GM21515 (cell line): Measurements from ENCODE around the gene FSTL3.
"Not testable (repeated sequence)": the region's sequence is repeated elsewhere in the genome, so short reads cannot be mapped to it uniquely, and the experiment has no call there.

ENCODE experiments used
- ATAC-seq: cut with Tn5 transposase; IDR thresholded peaks from one replicate; pipeline ENCODE4 v1.9.1; 2021; ENCODE audit not compliant: unreplicated experiment

FSTL3 gene

GRCh38 chr19:676339-677105, at the start of gene FSTL3:
TSS of gene FSTL3 (plus strand) at chr19:676392. CDS start at chr19:676424, 32 bp downstream.
- ATAC-seq = no peak

- ATAC-seq = not testable (repeated sequence)
Measured at GRCh38 chr19:626566-626965, 49.6 kb upstream of the FSTL3 start.

GRCh38 chr19:628168-628567, 48.0 kb upstream of the FSTL3 start:
- ATAC-seq = no peak

GRCh38 chr19:629515-629914, 46.7 kb upstream of the FSTL3 start:
- not testable (repeated sequence) for ATAC-seq

GRCh38 chr19:629961-630714, 46.1 kb upstream of the FSTL3 start:
- ATAC-seq = no peak

GRCh38 chr19:632579-633067, 43.6 kb upstream of the FSTL3 start:
- peak; percentile 17 for ATAC-seq

- peak; percentile 70 for ATAC-seq
Measured at GRCh38 chr19:633068-633785, 43.0 kb upstream of the FSTL3 start, which contains the start of gene POLRMT. TSS of gene POLRMT (minus strand) at chr19:633537. CDS start at chr19:633512, 25 bp downstream.

GRCh38 chr19:633786-634639, 42.2 kb upstream of the FSTL3 start:
- ATAC-seq = no peak

GRCh38 chr19:634975-635652, 41.1 kb upstream of the FSTL3 start:
- no peak for ATAC-seq

- ATAC-seq = no peak
Measured at GRCh38 chr19:638906-639252, 37.3 kb upstream of the FSTL3 start.

- ATAC-seq = peak; percentile 46
Measured at GRCh38 chr19:639253-640160, 36.7 kb upstream of the FSTL3 start, which contains the start of gene FGF22. TSS of gene FGF22 (plus strand) at chr19:639879. CDS start at chr19:639926, 47 bp downstream.

- no peak for ATAC-seq
Measured at GRCh38 chr19:640161-640558, 36.0 kb upstream of the FSTL3 start.

GRCh38 chr19:640606-641189, 35.5 kb upstream of the FSTL3 start:
- no peak for ATAC-seq

GRCh38 chr19:641702-642101, 34.5 kb upstream of the FSTL3 start:
- no peak for ATAC-seq

- ATAC-seq = no peak
Measured at GRCh38 chr19:642767-643727, 33.1 kb upstream of the FSTL3 start.

GRCh38 chr19:643736-644135, 32.5 kb upstream of the FSTL3 start:
- no peak for ATAC-seq

GRCh38 chr19:644363-644762, 31.8 kb upstream of the FSTL3 start:
- ATAC-seq = no peak
